Islet of Langerhans (tissue), 1 donor: ENCODE results near the gene RPL15.
"Not testable (repeated sequence)": the region's sequence is repeated elsewhere in the genome, so short reads cannot be mapped to it uniquely, and the experiment has no call there.

Source experiments
- FAIRE-seq: peaks from one replicate; lab custom pipeline; 2011; peaks lifted over from hg19 to GRCh38; lab: Jason Lieb, UNC

RPL15 gene

GRCh38 chr3:23916886-23917678 lies at the start of gene RPL15, which contains the start of gene NKIRAS1:
RPL15 (plus strand) TSS chr3:23917132; CDS start chr3:23917860, 728 bp downstream.
NKIRAS1 (minus strand) TSS chr3:23916990; CDS start chr3:23910904, 6,086 bp downstream.
- FAIRE-seq = no peak

GRCh38 chr3:23867400-23867799 lies 49.5 kb upstream of the RPL15 start:
- no peak for FAIRE-seq

GRCh38 chr3:23867838-23868237 lies 49.1 kb upstream of the RPL15 start:
- FAIRE-seq = no peak

GRCh38 chr3:23869977-23870662 lies 46.8 kb upstream of the RPL15 start:
- FAIRE-seq = no peak

GRCh38 chr3:23870663-23871043 lies 46.3 kb upstream of the RPL15 start:
- not testable (repeated sequence) for FAIRE-seq

- FAIRE-seq = not testable (repeated sequence)
These were observed 45.6 kb upstream of the RPL15 start for GRCh38 chr3:23871361-23871760.

- FAIRE-seq = no peak
These were observed 44.6 kb upstream of the RPL15 start for GRCh38 chr3:23872330-23872729.

GRCh38 chr3:23873941-23874340 lies 43.0 kb upstream of the RPL15 start:
- FAIRE-seq = no peak

- FAIRE-seq = no peak
These were observed 42.4 kb upstream of the RPL15 start for GRCh38 chr3:23874359-23875112.

GRCh38 chr3:23875113-23875725 lies 41.7 kb upstream of the RPL15 start:
- FAIRE-seq = no peak

- no peak for FAIRE-seq
These were observed 40.0 kb upstream of the RPL15 start for GRCh38 chr3:23876923-23877322.

GRCh38 chr3:23877329-23877980 lies 39.5 kb upstream of the RPL15 start:
- FAIRE-seq = no peak

- FAIRE-seq = no peak
These were observed 37.4 kb upstream of the RPL15 start for GRCh38 chr3:23879485-23879884.

- FAIRE-seq = no peak
These were observed 36.1 kb upstream of the RPL15 start for GRCh38 chr3:23880703-23881339.

- not testable (repeated sequence) for FAIRE-seq
These were observed 34.9 kb upstream of the RPL15 start for GRCh38 chr3:23881993-23882392.

- FAIRE-seq = no peak
These were observed 34.4 kb upstream of the RPL15 start for GRCh38 chr3:23882487-23882918.

GRCh38 chr3:23884481-23884880 lies 32.5 kb upstream of the RPL15 start:
- FAIRE-seq = no peak

- FAIRE-seq = no peak
These were observed 31.7 kb upstream of the RPL15 start for GRCh38 chr3:23885210-23885609.

GRCh38 chr3:23886311-23886710 lies 30.6 kb upstream of the RPL15 start:
- no peak for FAIRE-seq

- FAIRE-seq = peak; percentile 69
These were observed 28.2 kb upstream of the RPL15 start for GRCh38 chr3:23888617-23889228.

GRCh38 chr3:23889386-23889785 lies 27.5 kb upstream of the RPL15 start:
- no peak for FAIRE-seq
